Panc1 (cell line): ENCODE results near the gene SPIB. TPM values are rescaled to one million over a fixed set of nuclear protein-coding genes. Genes with fewer than 3 reads are reported as not detected.

ENCODE experiments used
- ATAC-seq: fragments of 200-7000 bp; cut with Tn5 transposase; 2 replicates; pipeline ENCODE4 v1.9.1; 2020; ENCODE audit warnings: mild to moderate bottlenecking, moderate library complexity
- BruUV-seq: library from RNA; stranded (reverse); fragments of 400-500 nt; replicated peaks from 2 replicates; lab custom pipeline; 2021; lab: Mats Ljungman, UMichigan
- CTCF ChIA-PET: fragments of 300-600 bp; sonication (Branson Sonifier 250); formaldehyde crosslinking; loops from one replicate; lab custom pipeline; 2022; ENCODE audit warnings: antibody characterized with exemption; lab: Charles Lee
- POLR2A ChIA-PET: fragments of 300-600 bp; sonication (Branson Sonifier 250); formaldehyde crosslinking; loops from one replicate; lab custom pipeline; 2022; ENCODE audit warnings: antibody characterized with exemption; lab: Charles Lee
- DNase-seq: peaks from one replicate; pipeline ENCODE4 v3.0.0-alpha.2; 2010; ENCODE audit warnings: low read depth, low spot score
- H3K27ac ChIP-seq: 2 replicates; pipeline ENCODE4 v1.5.1; 2011; ENCODE audit warnings: mild to moderate bottlenecking, low read length, inconsistent platforms
- H3K27me3 ChIP-seq: fragments of 200-500 bp; sonication (Bioruptor generic); 2 replicates; pipeline ENCODE4 v1.6.0; 2014; ENCODE audit warnings: low read length, inconsistent platforms; ENCODE audit not compliant: control insufficient read depth, insufficient read depth
- H3K36me3 ChIP-seq: fragments of 200-500 bp; sonication (Bioruptor generic); 2 replicates; pipeline ENCODE4 v1.5.1; 2014; ENCODE audit warnings: inconsistent platforms, mild to moderate bottlenecking, low read length, moderate library complexity; ENCODE audit not compliant: control insufficient read depth, insufficient read depth
- H3K4me1 ChIP-seq: 2 replicates; pipeline ENCODE4 v1.5.1; 2011; ENCODE audit warnings: inconsistent platforms, mild to moderate bottlenecking, low read length, moderate library complexity; ENCODE audit not compliant: control insufficient read depth, insufficient read depth
- H3K4me3 ChIP-seq, 2 experiments: 2 replicates each; pipeline ENCODE4 v1.5.1; 2011 to 2012; ENCODE audit warnings: low read depth in 2 of 2, low read length in 2 of 2, mild to moderate bottlenecking in 2 of 2, inconsistent platforms in 1 of 2, moderate library complexity in 1 of 2
- H3K9me3 ChIP-seq: fragments of 200-500 bp; sonication (Bioruptor generic); 2 replicates; pipeline ENCODE4 v1.5.1; 2014; ENCODE audit warnings: low read depth, mild to moderate bottlenecking, inconsistent platforms, low read length, moderate library complexity; ENCODE audit not compliant: control insufficient read depth, insufficient read depth
- CTCF ChIP-seq: fragments of 450-650 bp; IDR thresholded peaks from 2 replicates; pipeline ENCODE4 v1.5.1; 2017; ENCODE audit warnings: mild to moderate bottlenecking
- POLR2AphosphoS5 ChIP-seq: IDR thresholded peaks from 2 replicates; pipeline ENCODE4 v1.6.1; 2012; ENCODE audit warnings: mild to moderate bottlenecking, low read depth, low read length, moderate library complexity
- SIN3A ChIP-seq: IDR thresholded peaks from 2 replicates; pipeline ENCODE4 v1.6.1; 2012; ENCODE audit warnings: low read depth, mild to moderate bottlenecking, low read length, moderate library complexity, borderline replicate concordance; ENCODE audit not compliant: insufficient read depth
- TCF7L2 ChIP-seq: IDR thresholded peaks from 2 replicates; pipeline ENCODE4 v1.6.1; 2011; ENCODE audit warnings: mild to moderate bottlenecking, low read depth, low read length, inconsistent platforms
- in situ Hi-C: cut with HindIII; loops from 2 replicates; pipeline ENCODE4 v1.10.0; 2016; ENCODE audit warnings: low sequenced_read_pairs, low pct_unique_long_range_greater_than_20kb
- intact Hi-C: fragments of 100-400 bp; cut with micrococcal nuclease; formaldehyde crosslinking; loops from one replicate; pipeline ENCODE4 v1.10.0; 2022; ENCODE audit not compliant: unreplicated experiment
- total RNA-seq: library from RNA; stranded (reverse); gene quantifications from one replicate; pipeline ENCODE4 v1.2.1, GENCODE V29; 2021; ENCODE audit not compliant: unreplicated experiment
- TF ChIP-seq, protein P1 (sequence below), 2 experiments: IDR thresholded peaks; 2 replicates each; pipeline ENCODE4 v1.6.1; 2011 to 2012; ENCODE audit warnings: low read depth in 2 of 2, control low read depth in 1 of 2, low read length in 1 of 2, mild to moderate bottlenecking in 1 of 2, moderate library complexity in 1 of 2; ENCODE audit not compliant: insufficient read depth in 1 of 2

SPIB gene
- total RNA-seq, 1 experiment from 2014 or later = not detected

DNA sequence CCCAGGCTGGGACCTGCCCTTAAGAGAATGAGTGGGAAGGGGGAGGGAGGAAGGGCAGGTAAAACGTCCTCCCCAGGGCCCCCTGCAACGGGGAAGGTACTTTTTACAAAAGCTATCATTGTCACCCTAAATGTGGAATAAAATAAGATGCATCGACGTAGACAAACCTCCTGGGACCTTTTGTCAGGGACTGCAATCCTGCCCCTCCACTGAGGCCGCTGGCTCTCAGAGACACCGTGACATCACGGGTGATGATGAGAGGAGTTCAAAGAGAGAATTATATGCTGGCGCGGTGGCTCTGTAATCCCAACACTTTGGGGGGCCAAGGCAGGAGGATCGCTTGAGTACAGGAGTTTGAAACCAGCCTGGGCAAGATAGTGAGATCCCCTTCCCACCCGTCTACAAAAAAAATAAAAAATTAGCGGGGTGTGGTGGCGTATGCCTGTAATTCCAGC, 12.2 kb downstream of the SPIB start:
- peak overlapping the region; percentile 41 to 64; a peak in 3 of 4 replicates for H3K4me3 ChIP-seq

GRCh38 chr19:50431343-50432220, 12.8 kb downstream of the SPIB start:
- H3K27ac ChIP-seq = no peak overlapping the region
- no peaks in the 10 kb centered on the region for H3K9me3 ChIP-seq
- ChIA-PET POLR2A (no interaction called here), CTCF (no interaction called here)
- ATAC-seq (peak; percentile 93), DNase-seq (no peak)
- TF ChIP-seq, protein P1, sequence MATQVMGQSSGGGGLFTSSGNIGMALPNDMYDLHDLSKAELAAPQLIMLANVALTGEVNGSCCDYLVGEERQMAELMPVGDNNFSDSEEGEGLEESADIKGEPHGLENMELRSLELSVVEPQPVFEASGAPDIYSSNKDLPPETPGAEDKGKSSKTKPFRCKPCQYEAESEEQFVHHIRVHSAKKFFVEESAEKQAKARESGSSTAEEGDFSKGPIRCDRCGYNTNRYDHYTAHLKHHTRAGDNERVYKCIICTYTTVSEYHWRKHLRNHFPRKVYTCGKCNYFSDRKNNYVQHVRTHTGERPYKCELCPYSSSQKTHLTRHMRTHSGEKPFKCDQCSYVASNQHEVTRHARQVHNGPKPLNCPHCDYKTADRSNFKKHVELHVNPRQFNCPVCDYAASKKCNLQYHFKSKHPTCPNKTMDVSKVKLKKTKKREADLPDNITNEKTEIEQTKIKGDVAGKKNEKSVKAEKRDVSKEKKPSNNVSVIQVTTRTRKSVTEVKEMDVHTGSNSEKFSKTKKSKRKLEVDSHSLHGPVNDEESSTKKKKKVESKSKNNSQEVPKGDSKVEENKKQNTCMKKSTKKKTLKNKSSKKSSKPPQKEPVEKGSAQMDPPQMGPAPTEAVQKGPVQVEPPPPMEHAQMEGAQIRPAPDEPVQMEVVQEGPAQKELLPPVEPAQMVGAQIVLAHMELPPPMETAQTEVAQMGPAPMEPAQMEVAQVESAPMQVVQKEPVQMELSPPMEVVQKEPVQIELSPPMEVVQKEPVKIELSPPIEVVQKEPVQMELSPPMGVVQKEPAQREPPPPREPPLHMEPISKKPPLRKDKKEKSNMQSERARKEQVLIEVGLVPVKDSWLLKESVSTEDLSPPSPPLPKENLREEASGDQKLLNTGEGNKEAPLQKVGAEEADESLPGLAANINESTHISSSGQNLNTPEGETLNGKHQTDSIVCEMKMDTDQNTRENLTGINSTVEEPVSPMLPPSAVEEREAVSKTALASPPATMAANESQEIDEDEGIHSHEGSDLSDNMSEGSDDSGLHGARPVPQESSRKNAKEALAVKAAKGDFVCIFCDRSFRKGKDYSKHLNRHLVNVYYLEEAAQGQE (IDR thresholded peaks at IDR 0.05; ENCODE audit: insufficient read depth in 1 of 2, low read depth in 2 of 2, low read length in 1 of 2) = no peak
- TF ChIP-seq POLR2AphosphoS5 (no peak), SIN3A (no peak), CTCF (no peak), TCF7L2 (no peak)
- H3K36me3 ChIP-seq = no peaks in the 10 kb centered on the region
- intact Hi-C loops (no loop called here), in situ Hi-C loops (no loop called here)
- no TSS peak for BruUV-seq
- no peaks in the 10 kb centered on the region for H3K4me1 ChIP-seq
- peak overlapping the region; percentile 41 to 64 for H3K4me3 ChIP-seq
- no peaks in the 10 kb centered on the region for H3K27me3 ChIP-seq

More for the DNA sequence above, 12.2 kb downstream of the SPIB start:
- Histone ChIP-seq H3K4me1 (no peaks in the 10 kb centered on the region), H3K9me3 (no peaks in the 10 kb centered on the region), H3K36me3 (no peaks in the 10 kb centered on the region), H3K27ac (no peak overlapping the region), H3K27me3 (no peaks in the 10 kb centered on the region)
- DNase-seq = no peak
- intact Hi-C loops (no loop called here), in situ Hi-C loops (no loop called here)
- ChIA-PET POLR2A (interaction anchor here (0.5 kb wide), 1 partner anchor 233 kb away, joined by 4 read pairs; no protein-coding TSS in a partner anchor), CTCF (no interaction called here)
- ATAC-seq = no peak
- TF ChIP-seq POLR2AphosphoS5 (no peak), CTCF (no peak), TCF7L2 (no peak), SIN3A (no peak)
- TF ChIP-seq, protein P1 (IDR thresholded peaks at IDR 0.05; ENCODE audit: insufficient read depth in 1 of 2, low read depth in 2 of 2, low read length in 1 of 2) = no peak
- no TSS peak for BruUV-seq
